ENCODE data around the gene THYN1. TPM values are rescaled to one million over a fixed set of nuclear protein-coding genes. Genes with fewer than 3 reads are reported as not detected.
"Not testable (repeated sequence)": the region's sequence is repeated elsewhere in the genome, so short reads cannot be mapped to it uniquely, and the experiment has no call there.

The THYN1 gene
- polyA plus RNA-seq (ENCODE audit: insufficient read length in 3 of 3) = 10 to 100 TPM; 63.7 to 78.8 (median 76.2) TPM
- long read RNA-seq, donor 1, transcript THYN1-204 (8 exons, 893 nt) = minor isoform, 16 of 59 reads
- long read RNA-seq, donor 1, transcript THYN1-201 (7 exons, 1,299 nt) = minor isoform, 14 of 59 reads
- long read RNA-seq, donor 1, transcript THYN1-203 (8 exons, 943 nt) = major isoform, 18 of 59 reads
- long read RNA-seq, donor 1, partial matches to known transcripts = 5 of 59 reads
- long read RNA-seq, donor 1, other reads (novel, unspliced or antisense) = 0 of 59 reads
- long read RNA-seq, donor 2, transcript THYN1-201 (7 exons, 1,299 nt) = minor isoform, 7 of 77 reads
- long read RNA-seq, donor 2, transcript THYN1-203 (8 exons, 943 nt) = major isoform, 22 of 77 reads
- long read RNA-seq, donor 2, transcript THYN1-204 (8 exons, 893 nt) = minor isoform, 16 of 77 reads
- long read RNA-seq, donor 2, partial matches to known transcripts = 25 of 77 reads
- long read RNA-seq, donor 2, other reads (novel, unspliced or antisense) = 0 of 77 reads
- long read RNA-seq, donor 3, transcript THYN1-201 (7 exons, 1,299 nt) = minor isoform, 8 of 62 reads
- long read RNA-seq, donor 3, transcript THYN1-204 (8 exons, 893 nt) = major isoform, 18 of 62 reads
- long read RNA-seq, donor 3, transcript THYN1-203 (8 exons, 943 nt) = minor isoform, 9 of 62 reads
- long read RNA-seq, donor 3, partial matches to known transcripts = 23 of 62 reads
- long read RNA-seq, donor 3, other reads (novel, unspliced or antisense) = 0 of 62 reads
- long read RNA-seq, donor 4, transcript THYN1-201 (7 exons, 1,299 nt) = minor isoform, 11 of 68 reads
- long read RNA-seq, donor 4, transcript THYN1-204 (8 exons, 893 nt) = major isoform, 23 of 68 reads
- long read RNA-seq, donor 4, transcript THYN1-203 (8 exons, 943 nt) = minor isoform, 21 of 68 reads
- long read RNA-seq, donor 4, partial matches to known transcripts = 11 of 68 reads
- long read RNA-seq, donor 4, other reads (novel, unspliced or antisense) = 0 of 68 reads
- long read RNA-seq, donor 5, transcript THYN1-203 (8 exons, 943 nt) = major isoform, 12 of 24 reads
- long read RNA-seq, donor 5, transcript THYN1-204 (8 exons, 893 nt) = minor isoform, 5 of 24 reads
- long read RNA-seq, donor 5, partial matches to known transcripts = 0 of 24 reads
- long read RNA-seq, donor 5, other reads (novel, unspliced or antisense) = 0 of 24 reads
- long read RNA-seq, donor 6, transcript THYN1-204 (8 exons, 893 nt) = minor isoform, 12 of 50 reads
- long read RNA-seq, donor 6, transcript THYN1-203 (8 exons, 943 nt) = major isoform, 18 of 50 reads
- long read RNA-seq, donor 6, partial matches to known transcripts = 13 of 50 reads
- long read RNA-seq, donor 6, other reads (novel, unspliced or antisense) = 0 of 50 reads
- long read RNA-seq, donor 7, transcript THYN1-201 (7 exons, 1,299 nt) = minor isoform, 13 of 63 reads
- long read RNA-seq, donor 7, transcript THYN1-204 (8 exons, 893 nt) = minor isoform, 11 of 63 reads
- long read RNA-seq, donor 7, transcript THYN1-203 (8 exons, 943 nt) = major isoform, 18 of 63 reads
- long read RNA-seq, donor 7, partial matches to known transcripts = 13 of 63 reads
- long read RNA-seq, donor 7, other reads (novel, unspliced or antisense) = 6 of 63 reads
- long read RNA-seq, donor 8, partial matches to known transcripts = 0 of 13 reads
- long read RNA-seq, donor 8, other reads (novel, unspliced or antisense) = 0 of 13 reads
- long read RNA-seq, donor 9, transcript THYN1-204 (8 exons, 893 nt) = minor isoform, 13 of 67 reads
- long read RNA-seq, donor 9, transcript THYN1-203 (8 exons, 943 nt) = major isoform, 21 of 67 reads
- long read RNA-seq, donor 9, transcript THYN1-202 (7 exons, 835 nt) = minor isoform, 5 of 67 reads
- long read RNA-seq, donor 9, partial matches to known transcripts = 24 of 67 reads
- long read RNA-seq, donor 9, other reads (novel, unspliced or antisense) = 0 of 67 reads
- long read RNA-seq, donor 10, transcript THYN1-204 (8 exons, 893 nt) = minor isoform, 9 of 41 reads
- long read RNA-seq, donor 10, transcript THYN1-203 (8 exons, 943 nt) = major isoform, 12 of 41 reads
- long read RNA-seq, donor 10, transcript THYN1-201 (7 exons, 1,299 nt) = minor isoform, 6 of 41 reads
- long read RNA-seq, donor 10, partial matches to known transcripts = 10 of 41 reads
- long read RNA-seq, donor 10, other reads (novel, unspliced or antisense) = 0 of 41 reads
- long read RNA-seq, donor 11, transcript THYN1-204 (8 exons, 893 nt) = minor isoform, 9 of 39 reads
- long read RNA-seq, donor 11, transcript THYN1-203 (8 exons, 943 nt) = major isoform, 14 of 39 reads
- long read RNA-seq, donor 11, transcript THYN1-201 (7 exons, 1,299 nt) = minor isoform, 6 of 39 reads
- long read RNA-seq, donor 11, partial matches to known transcripts = 6 of 39 reads
- long read RNA-seq, donor 11, other reads (novel, unspliced or antisense) = 0 of 39 reads
- long read RNA-seq, donor 12, transcript THYN1-204 (8 exons, 893 nt) = minor isoform, 15 of 60 reads
- long read RNA-seq, donor 12, transcript THYN1-201 (7 exons, 1,299 nt) = major isoform, 17 of 60 reads
- long read RNA-seq, donor 12, transcript THYN1-203 (8 exons, 943 nt) = minor isoform, 15 of 60 reads
- long read RNA-seq, donor 12, partial matches to known transcripts = 11 of 60 reads
- long read RNA-seq, donor 12, other reads (novel, unspliced or antisense) = 0 of 60 reads
- long read RNA-seq, donor 13, transcript THYN1-203 (8 exons, 943 nt) = major isoform, 7 of 30 reads
- long read RNA-seq, donor 13, transcript THYN1-201 (7 exons, 1,299 nt) = minor isoform, 6 of 30 reads
- long read RNA-seq, donor 13, transcript THYN1-204 (8 exons, 893 nt) = minor isoform, 6 of 30 reads
- long read RNA-seq, donor 13, partial matches to known transcripts = 5 of 30 reads
- long read RNA-seq, donor 13, other reads (novel, unspliced or antisense) = 0 of 30 reads
- long read RNA-seq, donor 14 = 0 reads
- long read RNA-seq, donor 15, transcript THYN1-204 (8 exons, 893 nt) = minor isoform, 18 of 70 reads
- long read RNA-seq, donor 15, transcript THYN1-203 (8 exons, 943 nt) = major isoform, 21 of 70 reads
- long read RNA-seq, donor 15, transcript THYN1-201 (7 exons, 1,299 nt) = minor isoform, 8 of 70 reads
- long read RNA-seq, donor 15, partial matches to known transcripts = 19 of 70 reads
- long read RNA-seq, donor 15, other reads (novel, unspliced or antisense) = 0 of 70 reads
- long read RNA-seq, donor 16, transcript THYN1-201 (7 exons, 1,299 nt) = minor isoform, 15 of 70 reads
- long read RNA-seq, donor 16, transcript THYN1-204 (8 exons, 893 nt) = minor isoform, 15 of 70 reads
- long read RNA-seq, donor 16, transcript THYN1-203 (8 exons, 943 nt) = major isoform, 16 of 70 reads
- long read RNA-seq, donor 16, partial matches to known transcripts = 20 of 70 reads
- long read RNA-seq, donor 16, other reads (novel, unspliced or antisense) = 0 of 70 reads

DNA sequence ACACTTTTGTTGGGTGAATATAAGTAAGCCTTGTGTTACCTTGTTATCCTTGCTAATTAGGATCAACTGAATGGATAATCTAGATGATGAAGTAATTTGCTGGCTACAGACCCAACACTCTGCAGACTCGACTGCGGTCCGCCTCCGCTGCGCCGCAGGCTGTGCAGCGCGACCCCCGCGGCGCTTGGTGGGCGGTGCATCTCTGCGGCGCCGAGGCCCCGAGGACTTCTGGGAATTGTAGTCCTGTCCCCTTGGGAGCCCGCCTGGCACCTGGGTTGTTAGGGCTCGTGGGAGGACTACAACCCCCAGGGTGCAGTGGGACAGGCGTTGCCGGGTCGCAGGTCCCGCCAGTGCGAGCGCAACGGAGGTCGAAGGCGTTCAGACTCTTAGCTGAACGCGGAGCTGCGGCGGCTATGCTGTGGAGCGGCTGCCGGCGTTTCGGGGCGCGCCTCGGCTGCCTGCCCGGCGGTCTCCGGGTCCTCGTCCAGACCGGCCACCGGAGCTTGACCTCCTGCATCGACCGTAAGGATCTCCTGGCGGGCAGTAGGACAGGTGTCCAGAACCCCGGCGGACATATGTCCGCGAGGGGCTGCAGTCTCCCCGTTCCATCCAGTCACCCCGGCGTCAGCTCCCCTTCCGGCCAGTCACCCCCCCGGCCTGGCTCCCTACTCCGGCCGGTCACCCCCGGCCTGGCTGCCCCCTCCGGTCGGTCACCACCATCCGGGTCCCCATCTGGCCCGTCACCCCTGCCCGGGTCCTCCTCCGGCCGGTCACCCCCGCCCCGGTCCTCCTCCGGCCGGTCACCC lies at the start of gene THYN1, which contains the start of gene ACAD8:
Gene THYN1 (minus strand): TSS at position 165 of the 806 bp plus-strand sequence. CDS start 470 bp downstream, outside the sequence.
Gene ACAD8 (plus strand): TSS at position 381 of the 806 bp plus-strand sequence. CDS start 33 bp downstream, at position 414.
- DNase-seq = peak; percentile 96

DNA sequence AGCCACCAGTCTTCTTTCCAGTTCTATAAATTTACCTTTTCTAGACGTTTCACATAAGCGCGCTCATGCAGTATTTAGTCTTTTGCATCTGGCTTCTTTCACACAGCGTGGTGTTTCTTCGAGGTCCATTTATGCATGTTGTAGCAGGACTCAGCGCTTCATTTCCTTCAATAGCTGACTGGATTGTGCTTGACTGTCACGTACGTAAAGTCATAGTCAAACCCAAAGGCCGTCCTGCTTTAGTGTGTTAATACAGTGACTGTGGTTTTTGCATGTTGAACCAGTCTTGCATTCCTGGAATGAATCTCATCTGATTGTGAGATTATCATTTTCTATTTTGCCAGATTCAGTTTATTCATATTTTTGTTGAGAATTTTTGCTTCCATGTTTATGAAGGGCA lies 41.5 kb upstream of the THYN1 start:
- DNase-seq = no peak

DNA sequence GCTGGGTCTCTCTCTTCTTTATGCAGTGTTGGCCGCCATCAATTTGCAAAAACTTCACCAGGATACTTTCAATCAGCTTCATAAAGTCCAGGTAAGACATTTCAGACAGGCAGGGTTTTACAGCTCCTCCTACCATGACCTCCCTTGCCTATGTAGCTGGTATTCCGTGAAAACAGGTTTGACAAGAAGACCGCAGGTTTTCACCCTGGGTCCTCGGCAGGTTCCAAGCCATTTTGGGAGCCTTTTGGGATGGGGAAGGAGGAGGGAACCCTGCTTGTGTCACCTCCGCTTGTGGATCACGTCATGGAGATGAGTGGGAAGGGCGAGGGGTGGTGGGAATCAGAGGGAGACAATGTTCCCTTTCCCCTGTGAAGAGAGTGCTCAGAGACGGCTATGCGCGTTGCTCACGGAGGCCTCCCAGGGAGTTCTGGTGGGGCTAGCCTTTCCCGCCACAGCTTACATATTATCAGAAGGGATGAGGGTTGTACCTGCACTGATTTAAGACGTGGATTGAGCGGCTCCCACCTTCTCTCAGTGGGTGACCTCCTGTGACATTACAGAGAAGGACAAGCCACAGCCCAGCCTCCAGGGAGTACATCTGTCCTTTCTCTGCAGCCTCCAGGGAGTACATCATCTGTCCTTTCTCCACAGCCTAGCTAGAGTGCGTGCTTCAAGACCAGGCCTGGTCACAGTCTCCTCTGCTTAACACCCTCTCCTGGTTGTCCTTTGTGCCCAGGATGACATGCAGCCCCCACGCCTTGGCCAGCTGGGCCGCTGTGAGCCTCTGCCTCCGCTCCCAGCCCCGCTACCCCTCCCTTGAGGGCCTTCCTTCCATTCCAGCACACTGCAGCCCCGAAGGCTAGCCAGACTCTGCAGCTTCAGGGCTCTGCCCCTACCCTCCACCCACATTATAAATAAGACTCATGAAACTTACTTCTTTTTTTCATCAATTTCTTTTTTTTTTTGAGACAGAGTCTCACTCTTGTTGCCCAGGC lies 40.3 kb upstream of the THYN1 start:
- DNase-seq = no peak

DNA sequence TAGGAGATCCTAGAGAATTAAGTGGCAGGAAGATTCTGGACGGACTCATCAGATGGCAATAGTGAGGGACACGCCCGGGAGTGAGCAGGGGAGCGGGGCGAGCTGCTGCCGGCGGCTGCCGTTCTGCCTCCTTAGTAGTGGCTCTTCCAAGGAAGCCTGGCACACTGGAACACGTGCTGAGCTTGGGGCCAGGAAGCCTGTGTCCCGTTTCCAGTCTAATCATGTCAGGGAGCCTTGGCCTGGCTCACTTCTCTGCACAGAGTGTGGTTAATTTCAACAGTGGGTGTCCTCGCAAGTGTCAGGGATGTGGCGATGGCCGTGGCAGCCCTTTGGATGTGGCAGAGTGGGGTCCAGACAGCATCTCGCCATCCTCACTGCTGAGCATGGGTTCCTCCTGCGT lies 39.5 kb upstream of the THYN1 start:
- DNase-seq = no peak

DNA sequence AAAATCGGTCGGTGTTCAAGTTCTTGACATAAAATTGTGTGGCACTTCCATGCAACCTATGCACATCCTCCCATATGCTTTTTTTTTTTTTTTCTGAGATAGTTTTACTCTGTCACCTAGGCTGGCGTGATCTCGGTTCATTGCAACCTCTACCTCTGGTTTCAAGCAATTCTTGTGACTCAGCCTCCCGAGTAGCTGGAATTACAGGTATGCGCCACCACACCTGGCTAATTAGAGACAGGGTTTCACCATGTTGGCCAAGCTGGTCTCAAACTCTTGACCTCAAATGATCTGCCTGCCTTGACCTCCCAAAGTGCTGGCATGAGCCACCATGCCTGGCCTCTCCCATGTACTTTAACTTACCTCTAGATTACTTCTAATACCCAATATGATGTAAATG lies 38.0 kb upstream of the THYN1 start:
- DNase-seq = no peak

DNA sequence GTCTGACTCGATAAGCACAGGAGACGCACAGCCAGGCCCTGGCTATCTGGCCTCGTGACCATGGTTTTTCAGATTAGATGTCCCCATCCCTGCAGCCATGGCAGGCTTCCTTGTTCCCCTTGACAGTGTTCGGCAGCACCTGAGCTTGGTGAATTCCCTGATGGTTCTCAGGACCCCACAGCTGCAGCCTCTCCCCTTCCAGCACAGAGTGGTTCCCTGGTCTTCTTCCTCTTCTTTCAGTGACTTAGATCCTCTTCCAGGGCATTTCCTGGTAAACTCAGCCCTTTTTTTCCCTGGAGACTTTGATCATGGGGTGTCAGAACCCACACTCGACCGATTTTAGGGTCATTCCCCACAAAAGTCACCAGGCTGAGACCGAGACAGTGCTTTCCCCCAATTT lies 37.5 kb upstream of the THYN1 start:
- DNase-seq = no peak

DNA sequence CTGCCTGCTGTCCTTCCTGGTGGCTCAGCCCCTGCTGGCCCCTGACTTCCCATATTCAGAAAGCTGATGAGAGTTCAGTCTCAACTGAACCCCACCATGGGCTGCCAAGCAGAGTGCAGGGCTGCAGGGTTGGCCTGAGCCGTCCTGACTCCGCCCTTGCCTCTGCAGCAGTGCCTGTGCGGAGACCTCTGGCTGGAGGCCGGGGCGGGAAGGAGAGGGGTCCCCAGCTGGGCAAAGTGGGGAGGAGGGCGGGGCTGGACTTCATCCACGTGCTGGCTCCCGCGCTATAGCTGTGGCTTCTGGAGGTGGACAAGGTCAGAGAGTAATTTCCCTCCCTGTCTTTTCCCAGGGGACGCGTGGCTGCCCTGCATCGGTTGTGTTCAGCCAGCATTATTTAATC lies 36.6 kb upstream of the THYN1 start:
- DNase-seq = no peak

DNA sequence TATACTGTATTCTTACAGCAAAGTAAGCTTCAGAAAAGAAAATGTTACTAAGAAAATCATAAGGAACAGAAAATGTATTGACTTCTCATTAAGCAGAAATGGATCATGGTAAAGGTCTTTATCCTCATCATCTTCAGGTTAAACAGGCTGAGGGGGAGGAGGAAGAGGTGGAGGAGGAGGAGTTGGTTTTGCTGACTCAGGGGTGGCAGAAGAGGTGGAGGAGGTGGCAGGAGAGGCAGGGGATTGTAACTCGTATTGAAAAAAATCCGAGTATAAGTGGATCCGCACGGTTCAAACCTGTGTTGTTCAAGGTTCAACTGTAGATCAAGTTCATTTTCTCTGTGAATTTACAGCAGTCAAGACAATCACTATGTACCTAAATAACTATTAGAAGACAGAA lies 36.0 kb upstream of the THYN1 start:
- no peak for DNase-seq

DNA sequence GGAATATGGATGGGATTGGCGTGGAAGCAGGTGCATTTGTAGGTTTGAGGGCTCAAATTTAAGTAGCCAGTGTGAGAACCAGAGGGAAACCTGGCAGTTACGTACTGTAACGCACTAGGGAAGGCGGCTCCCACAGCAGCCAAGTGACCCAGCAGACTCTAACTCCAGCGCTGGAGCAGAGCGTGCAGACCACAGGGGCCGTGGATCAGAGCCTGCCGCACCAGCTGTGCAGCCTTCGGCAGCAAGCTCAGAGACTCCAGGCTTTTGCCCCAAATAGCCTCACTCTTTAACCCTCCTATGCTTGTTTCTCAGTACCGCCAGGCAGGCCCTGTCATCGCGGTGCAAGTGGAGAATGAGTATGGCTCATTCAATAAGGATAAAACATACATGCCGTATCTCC lies 35.3 kb upstream of the THYN1 start:
- no peak for DNase-seq

DNA sequence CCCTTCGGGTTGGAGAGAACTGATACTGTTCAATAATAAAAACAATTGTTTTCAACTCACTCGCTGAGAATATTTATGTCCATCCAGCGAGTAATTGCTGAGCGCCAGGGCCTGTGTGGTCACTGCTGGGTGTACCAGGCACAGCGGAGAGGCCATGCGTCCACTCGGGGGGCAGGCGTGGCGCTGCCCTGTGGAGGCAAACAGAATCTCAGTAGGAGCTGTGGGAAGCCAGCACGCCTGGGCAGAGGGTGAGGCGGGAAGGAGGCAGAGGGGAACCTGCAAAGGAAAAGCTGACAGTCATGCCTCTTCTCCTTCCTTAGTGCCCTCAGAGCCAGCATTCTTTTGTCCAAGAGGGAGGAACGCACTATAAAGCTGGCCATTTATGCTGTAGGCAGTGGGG lies 34.4 kb upstream of the THYN1 start:
- no peak for DNase-seq

DNA sequence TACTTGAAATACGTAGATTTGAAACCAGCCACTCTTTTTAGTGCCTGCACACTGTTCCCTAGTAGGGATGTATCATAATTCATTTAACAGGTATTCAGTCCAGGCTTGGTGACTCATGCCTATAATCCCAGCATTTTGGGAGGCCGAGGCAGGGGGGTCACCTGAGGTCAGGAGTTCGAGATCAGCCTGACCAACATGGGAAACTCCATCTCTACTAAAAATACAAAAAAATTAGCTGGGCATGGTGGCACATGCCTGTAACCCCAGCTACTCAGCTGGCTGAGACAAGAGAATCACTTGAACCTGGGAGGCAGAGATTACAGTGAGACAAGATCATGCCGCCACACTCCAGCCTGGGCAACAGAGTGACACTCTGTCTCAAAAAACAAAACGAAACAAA lies 31.2 kb upstream of the THYN1 start:
- DNase-seq = not testable (repeated sequence)

DNA sequence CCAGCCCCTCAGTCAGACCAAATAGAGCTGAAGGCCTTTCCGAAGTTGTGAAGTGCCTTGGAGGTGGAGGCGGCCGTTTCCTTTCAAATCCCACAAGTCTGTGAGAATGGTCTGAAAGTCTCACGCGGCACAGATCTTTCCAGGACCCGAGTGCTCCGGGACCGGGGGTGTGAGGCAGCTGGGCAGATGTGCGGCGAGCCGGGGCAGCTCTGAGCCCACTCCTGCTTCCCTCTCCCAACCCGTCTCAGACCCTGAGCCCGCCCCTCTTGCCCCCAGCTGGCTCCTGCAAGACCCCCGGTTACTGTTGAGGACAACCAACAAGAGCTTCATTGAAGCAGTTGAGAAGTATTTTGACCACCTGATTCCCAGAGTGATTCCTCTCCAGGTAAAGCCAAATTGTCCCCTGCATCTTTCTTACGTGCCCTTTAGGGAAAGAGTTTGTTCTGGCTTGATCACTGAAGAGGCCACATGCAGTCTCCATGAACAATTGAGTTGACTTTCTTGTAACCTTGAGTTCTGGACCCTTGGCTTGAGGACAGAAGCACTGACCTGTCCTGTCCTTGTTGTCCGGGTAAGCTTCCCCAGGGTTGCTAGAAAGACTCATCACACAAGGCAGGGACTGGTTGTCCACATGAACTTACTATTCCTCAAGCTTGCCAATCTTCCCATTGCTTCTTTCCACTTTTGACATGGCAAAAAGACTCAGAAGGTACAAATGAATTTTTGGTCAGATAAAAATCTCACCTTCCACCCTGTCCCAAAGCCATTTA lies 30.5 kb upstream of the THYN1 start:
- no peak for DNase-seq

DNA sequence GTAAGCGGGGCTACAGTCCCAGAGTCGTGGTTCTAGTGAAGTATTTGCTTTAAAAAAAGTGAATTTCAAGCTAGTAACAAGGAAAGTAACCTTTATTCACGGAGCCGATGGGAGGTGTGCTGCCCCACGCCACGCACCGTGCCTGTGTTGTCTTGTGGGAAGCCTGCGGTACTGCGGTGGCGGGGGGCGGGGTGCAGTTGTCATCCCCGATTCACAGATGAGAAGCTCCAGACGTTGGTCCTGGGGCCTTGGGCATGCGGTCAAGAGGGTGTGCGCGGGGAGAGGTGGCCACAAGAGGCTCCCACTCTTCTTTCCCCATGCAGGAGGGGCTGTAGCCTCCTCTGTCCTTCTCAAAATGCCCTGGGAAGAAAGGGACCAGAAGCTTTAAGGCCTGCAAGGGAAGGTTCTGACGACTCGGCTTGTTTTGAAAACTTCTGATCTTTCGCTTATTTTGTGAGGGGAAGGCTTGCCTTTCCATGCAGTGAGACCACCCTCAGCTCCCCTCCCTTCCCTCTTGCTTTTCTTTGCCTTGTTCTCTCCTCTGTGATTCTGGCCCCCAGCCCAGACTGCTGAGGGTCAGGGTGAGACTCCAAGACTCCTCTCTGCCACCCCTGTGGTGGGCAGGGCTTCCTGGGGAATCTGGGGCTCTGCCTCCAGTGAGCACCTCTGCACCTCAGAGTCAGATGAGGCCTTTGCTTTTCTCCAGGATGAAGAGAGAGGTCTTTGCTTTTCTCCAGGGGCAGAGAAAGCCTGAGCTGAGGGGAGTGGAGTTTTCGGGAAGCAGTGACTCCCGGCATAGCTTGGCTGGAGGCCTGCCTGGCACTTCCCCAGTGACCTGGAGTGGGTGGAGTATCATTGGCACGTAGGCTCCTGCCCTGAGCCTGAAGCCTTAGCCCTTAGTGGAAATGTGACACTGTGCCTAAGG lies 29.2 kb upstream of the THYN1 start:
- no peak for DNase-seq
